ENCODE data around the gene GMDS. TPM values are rescaled to one million over a fixed set of nuclear protein-coding genes. Genes with fewer than 3 reads are reported as not detected.

Gene GMDS
- total and polyA plus RNA-seq, 2 of the 8 experiments (the other 6 are each of a cell fraction or from before 2014, with no cell fraction given) = 16.8 to 50.0 TPM

- no peak for TF ChIP-seq TAF7 (optimal IDR thresholded peaks at IDR 0.05; ENCODE audit: borderline replicate concordance, low read depth, low read length)
- TF ChIP-seq SIRT6 (IDR thresholded peaks at IDR 0.05; ENCODE audit: low read length) = no peak
Observed at GRCh38 chr6:1586256-1586655, 659.1 kb downstream of the GMDS start (continued).
